8988T (cell line): ENCODE data around the gene GALNT2.
A peak's percentile ranks its signal among the peaks of the same experiment; 100 is the strongest.

Source experiments
- DNase-seq: peaks from one replicate; pipeline ENCODE4 v3.0.0; 2011

Gene GALNT2

GRCh38 chr1:230097370-230097769 is 30.3 kb downstream of the GALNT2 start:
- no peak for DNase-seq

GRCh38 chr1:230098723-230099122 is 31.7 kb downstream of the GALNT2 start:
- DNase-seq = no peak

GRCh38 chr1:230099465-230099864 is 32.4 kb downstream of the GALNT2 start:
- DNase-seq = no peak

GRCh38 chr1:230100932-230101331 is 33.9 kb downstream of the GALNT2 start:
- no peak for DNase-seq

- DNase-seq = no peak
These were observed 34.5 kb downstream of the GALNT2 start for GRCh38 chr1:230101556-230101955.

- no peak for DNase-seq
These were observed 35.0 kb downstream of the GALNT2 start for GRCh38 chr1:230102046-230102445.

- DNase-seq = no peak
These were observed 35.4 kb downstream of the GALNT2 start for GRCh38 chr1:230102472-230102871.

GRCh38 chr1:230103306-230104173 is 36.5 kb downstream of the GALNT2 start:
- no peak for DNase-seq

GRCh38 chr1:230104395-230105244 is 37.6 kb downstream of the GALNT2 start:
- DNase-seq = peak; percentile 73

GRCh38 chr1:230105245-230105753 is 38.3 kb downstream of the GALNT2 start:
- DNase-seq = no peak

GRCh38 chr1:230105754-230106625 is 39.0 kb downstream of the GALNT2 start:
- DNase-seq = no peak

- no peak for DNase-seq
These were observed 40.9 kb downstream of the GALNT2 start for GRCh38 chr1:230107941-230108340.

- DNase-seq = no peak
These were observed 41.5 kb downstream of the GALNT2 start for GRCh38 chr1:230108580-230108979.

- DNase-seq = no peak
These were observed 42.0 kb downstream of the GALNT2 start for GRCh38 chr1:230109066-230109465.

GRCh38 chr1:230109895-230110667 is 43.0 kb downstream of the GALNT2 start:
- peak; percentile 36 for DNase-seq

- DNase-seq = no peak
These were observed 43.9 kb downstream of the GALNT2 start for GRCh38 chr1:230110971-230111370.

GRCh38 chr1:230112131-230112701 is 45.2 kb downstream of the GALNT2 start:
- no peak for DNase-seq

- DNase-seq = no peak
These were observed 45.7 kb downstream of the GALNT2 start for GRCh38 chr1:230112782-230113181.

- DNase-seq = no peak
These were observed 46.2 kb downstream of the GALNT2 start for GRCh38 chr1:230113235-230113592.

GRCh38 chr1:230113593-230114236 is 46.7 kb downstream of the GALNT2 start:
- DNase-seq = no peak

- DNase-seq = no peak
These were observed 47.2 kb downstream of the GALNT2 start for GRCh38 chr1:230114237-230114651.
